SK-N-SH treated with all-trans-retinoic acid at 6 μM for 48 hours (cell line): ENCODE measurements around the gene HUS1.

ENCODE experiments used
- CSRNP3 ChIP-seq: fragments of 250-450 bp; sonication (Bioruptor Pico); IDR thresholded peaks from 2 replicates; pipeline ENCODE4 v1.5.1; 2021; ENCODE audit warnings: mild to moderate bottlenecking, moderate library complexity
- PATZ1 ChIP-seq: fragments of 250-450 bp; sonication (Bioruptor Pico); IDR thresholded peaks from 2 replicates; pipeline ENCODE4 v1.8.0; 2020; ENCODE audit warnings: mild to moderate bottlenecking, moderate library complexity, borderline replicate concordance
- TOX ChIP-seq: fragments of 250-450 bp; sonication (Bioruptor Pico); IDR thresholded peaks from 2 replicates; pipeline ENCODE4 v1.8.0; 2021; ENCODE audit warnings: mild to moderate bottlenecking, moderate library complexity, borderline replicate concordance
- TSHZ2 ChIP-seq: fragments of 250-450 bp; sonication (Bioruptor Pico); IDR thresholded peaks from 2 replicates; pipeline ENCODE4 v1.5.0; 2020; ENCODE audit warnings: mild to moderate bottlenecking, moderate library complexity

- TF ChIP-seq TOX (no peak), PATZ1 (no peak), CSRNP3 (CRISPR knock-in tag) (no peak), TSHZ2 (CRISPR knock-in tag) (no peak)
These were observed 12.4 kb upstream of the HUS1 start for GRCh38 chr7:47991741-47992311.
